ENCODE results near the gene CORO1C. TPM values are rescaled to one million over a fixed set of nuclear protein-coding genes. Genes with fewer than 3 reads are reported as not detected.
"Not testable (repeated sequence)": the region's sequence is repeated elsewhere in the genome, so short reads cannot be mapped to it uniquely, and the experiment has no call there.

CORO1C gene
- total RNA-seq, 3 donors from 2014 or later: 41.3 to 59.7 (median 47.7) TPM

DNA sequence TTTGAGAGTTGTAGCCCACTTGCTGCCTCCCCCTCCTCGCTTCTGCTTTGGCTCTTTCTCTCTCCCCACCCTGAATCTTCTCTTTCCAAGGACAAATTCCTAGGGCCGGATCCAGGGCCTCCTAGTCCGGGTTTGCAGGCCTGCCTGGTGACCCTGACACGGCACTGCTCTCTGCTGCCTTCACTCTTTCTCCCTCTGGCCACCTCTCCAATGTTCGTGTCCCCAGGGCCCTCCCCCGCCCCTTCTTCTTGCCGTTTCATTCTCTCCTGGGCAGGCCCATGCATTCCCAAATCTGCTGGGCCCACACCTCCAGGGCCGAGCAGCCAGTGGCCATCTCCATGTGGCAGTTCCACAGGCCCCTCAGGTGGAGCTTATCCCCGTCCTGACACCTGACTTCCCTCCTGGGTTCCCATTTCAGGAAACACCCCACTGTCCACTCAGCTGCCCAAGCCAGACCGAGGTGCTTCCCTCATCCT is 34.0 kb upstream of the CORO1C start:
- DNase-seq (no peak), ATAC-seq (no peak)
- peaks cover 7% of the 10 kb centered on the region for H3K27me3 Mint-ChIP-seq (ENCODE audit: low read depth)
- no peaks in the 10 kb centered on the region for H3K9me3 Mint-ChIP-seq
- no peak overlapping the region for H3K4me3 Mint-ChIP-seq
- H3K4me1 Mint-ChIP-seq (ENCODE audit: low read depth): peaks cover 2% of the 10 kb centered on the region
- no peaks in the 10 kb centered on the region for H3K36me3 Mint-ChIP-seq (ENCODE audit: insufficient read depth)

DNA sequence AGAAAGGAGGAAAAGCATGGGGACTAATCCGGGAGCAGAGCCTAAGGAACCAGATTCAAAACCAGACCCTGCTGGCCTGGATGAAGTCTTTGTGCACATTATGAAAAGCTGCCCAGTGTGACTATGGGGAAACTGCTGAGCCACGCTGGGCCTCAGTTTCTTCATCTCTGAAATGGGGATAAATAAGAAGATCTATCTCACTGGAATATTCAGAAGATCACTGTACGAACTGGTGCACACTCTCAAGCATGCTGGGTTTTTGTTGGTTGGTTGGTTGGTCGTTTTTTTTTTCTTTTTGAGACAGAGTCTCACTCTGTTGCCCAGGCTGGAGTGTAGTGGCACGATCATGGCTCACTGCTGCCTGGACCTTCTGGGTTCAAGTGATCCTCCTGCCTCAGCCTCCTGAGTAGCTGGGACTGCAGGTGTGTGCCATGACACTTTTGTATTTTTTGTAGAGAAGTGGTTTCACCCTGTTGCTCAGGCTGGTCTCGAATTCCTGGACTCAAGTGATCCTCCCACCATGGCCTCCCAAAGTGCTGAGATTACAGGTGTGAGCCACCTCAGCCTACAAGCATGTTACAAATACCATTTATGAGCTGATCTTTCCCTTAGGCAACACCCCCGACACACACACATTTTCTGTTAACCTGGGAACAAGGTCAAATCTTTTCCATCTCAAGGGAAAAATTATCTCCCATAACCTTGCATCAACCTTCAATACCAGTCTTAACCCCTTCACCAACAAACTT is 33.4 kb upstream of the CORO1C start:
- Mint-ChIP-seq H3K4me3 (no peak overlapping the region), H3K9me3 (no peaks in the 10 kb centered on the region), H3K4me1 (ENCODE audit: low read depth) (peaks cover 2% of the 10 kb centered on the region), H3K36me3 (ENCODE audit: insufficient read depth) (no peaks in the 10 kb centered on the region), H3K27me3 (ENCODE audit: low read depth) (peaks cover 7% of the 10 kb centered on the region)
- no peak for DNase-seq
- no peak for ATAC-seq

DNA sequence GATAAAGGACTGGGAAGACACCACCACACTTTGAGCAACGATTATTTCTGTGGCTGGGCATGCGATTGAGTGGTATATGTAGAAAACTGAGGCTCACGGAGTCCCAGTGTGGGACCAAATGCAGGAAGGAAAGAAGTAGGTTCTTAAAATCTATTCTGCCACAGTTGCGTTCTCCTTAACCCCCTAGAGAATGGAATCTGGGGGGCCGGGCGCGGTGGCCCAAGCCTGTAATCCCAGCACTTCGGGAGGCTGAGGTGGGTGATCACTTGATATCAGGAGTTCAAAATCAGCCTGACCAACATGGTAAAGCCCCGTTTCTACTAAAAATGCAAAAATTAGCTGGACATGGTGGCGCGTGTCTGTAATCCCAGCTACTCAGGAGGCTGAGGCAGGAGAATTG is 29.9 kb upstream of the CORO1C start:
- Mint-ChIP-seq H3K4me1 (ENCODE audit: low read depth) (no peaks in the 10 kb centered on the region), H3K4me3 (no peak overlapping the region), H3K27me3 (ENCODE audit: low read depth) (no peaks in the 10 kb centered on the region), H3K36me3 (ENCODE audit: insufficient read depth) (no peaks in the 10 kb centered on the region), H3K9me3 (no peaks in the 10 kb centered on the region)
- no peak for DNase-seq
- ATAC-seq: no peak

DNA sequence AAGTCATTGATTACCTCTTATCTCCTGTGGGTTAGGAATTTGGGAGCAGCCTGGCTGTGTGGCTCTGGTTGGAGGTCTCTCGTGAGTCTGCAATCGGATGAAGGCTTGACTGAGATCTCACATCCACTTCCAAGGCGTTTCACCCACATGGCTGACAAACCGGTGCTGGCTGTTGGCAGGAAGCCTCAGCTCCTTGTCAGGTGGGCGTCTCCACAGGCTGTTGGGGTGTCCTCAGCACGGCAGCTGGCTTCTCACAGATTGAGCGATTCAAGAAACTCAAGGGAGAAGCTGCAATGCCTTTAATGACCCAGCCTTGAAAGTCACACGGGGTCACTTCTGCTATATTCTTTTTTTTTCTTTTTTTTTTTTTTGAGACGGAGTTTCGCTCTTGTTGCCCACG is 28.6 kb upstream of the CORO1C start:
- no peaks in the 10 kb centered on the region for H3K9me3 Mint-ChIP-seq
- H3K36me3 Mint-ChIP-seq (ENCODE audit: insufficient read depth): no peaks in the 10 kb centered on the region
- H3K27me3 Mint-ChIP-seq (ENCODE audit: low read depth): no peaks in the 10 kb centered on the region
- DNase-seq: no peak
- no peak overlapping the region for H3K4me3 Mint-ChIP-seq
- no peaks in the 10 kb centered on the region for H3K4me1 Mint-ChIP-seq (ENCODE audit: low read depth)
- no peak for ATAC-seq

DNA sequence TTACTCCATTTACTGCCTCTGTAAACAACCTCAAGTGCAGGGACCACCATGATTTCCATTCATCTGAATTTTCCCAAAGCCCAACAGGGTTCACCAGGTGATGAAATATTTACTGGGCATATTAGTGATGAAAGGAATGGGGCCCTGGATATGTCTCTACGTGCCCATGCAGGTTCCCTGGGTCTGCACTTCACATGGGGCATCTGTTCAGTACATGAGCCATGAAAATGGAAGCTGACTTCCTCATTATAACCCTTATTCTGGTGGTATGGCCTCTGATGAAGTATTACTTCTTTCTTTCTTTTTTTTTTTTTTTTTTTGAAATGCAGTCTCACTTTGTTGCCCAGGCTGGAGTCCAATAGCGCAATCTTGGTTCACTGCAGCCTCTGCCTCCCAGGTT is 26.5 kb upstream of the CORO1C start:
- Mint-ChIP-seq H3K4me1 (ENCODE audit: low read depth) (no peaks in the 10 kb centered on the region), H3K27me3 (ENCODE audit: low read depth) (no peaks in the 10 kb centered on the region), H3K4me3 (no peak overlapping the region), H3K36me3 (ENCODE audit: insufficient read depth) (no peaks in the 10 kb centered on the region), H3K9me3 (no peaks in the 10 kb centered on the region)
- no peak for DNase-seq
- ATAC-seq: no peak

DNA sequence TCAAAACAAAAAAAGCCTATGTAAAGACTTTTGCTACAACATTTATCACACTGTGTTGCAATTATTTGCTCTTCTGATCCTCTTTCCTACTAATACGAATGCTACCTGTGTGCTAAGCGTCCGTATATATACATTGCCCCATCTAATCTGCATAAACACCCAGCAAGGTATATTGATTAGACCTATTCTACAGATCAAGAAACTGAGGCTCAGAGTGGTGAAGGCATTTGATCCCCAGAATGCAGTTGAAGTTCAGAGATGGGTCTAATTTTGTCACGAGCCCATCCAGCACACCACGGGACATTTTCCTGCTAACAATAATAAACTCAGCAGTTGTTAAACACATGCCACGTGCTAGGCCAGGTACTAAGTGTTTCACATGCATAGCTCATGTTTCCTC is 25.1 kb upstream of the CORO1C start:
- H3K27me3 Mint-ChIP-seq (ENCODE audit: low read depth): no peaks in the 10 kb centered on the region

DNA sequence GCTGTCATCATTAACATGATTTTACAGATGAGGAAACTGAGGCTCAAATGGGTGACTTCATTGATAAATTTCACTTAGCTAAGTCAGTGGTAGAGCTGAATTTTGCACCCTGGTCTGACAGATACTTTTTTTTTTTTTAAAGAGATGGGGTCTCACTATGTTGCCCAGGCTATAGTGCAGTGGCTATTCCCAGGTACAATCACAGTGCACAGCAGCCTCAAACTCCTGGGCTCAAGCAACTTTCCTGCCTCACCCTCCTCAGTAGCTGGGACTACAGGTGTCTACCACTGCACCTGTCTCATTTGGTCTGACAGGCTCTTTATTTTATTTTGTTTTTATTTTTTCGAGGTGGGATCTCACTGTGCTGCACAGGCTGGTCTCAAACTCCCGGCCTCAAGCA is 24.2 kb upstream of the CORO1C start:
- no peaks in the 10 kb centered on the region for H3K9me3 Mint-ChIP-seq

More for the DNA sequence above, 25.1 kb upstream of the CORO1C start:
- ATAC-seq: no peak
- DNase-seq: no peak
- no peaks in the 10 kb centered on the region for H3K9me3 Mint-ChIP-seq
- no peaks in the 10 kb centered on the region for H3K36me3 Mint-ChIP-seq (ENCODE audit: insufficient read depth)
- H3K4me3 Mint-ChIP-seq: no peak overlapping the region
- no peaks in the 10 kb centered on the region for H3K4me1 Mint-ChIP-seq (ENCODE audit: low read depth)

DNA sequence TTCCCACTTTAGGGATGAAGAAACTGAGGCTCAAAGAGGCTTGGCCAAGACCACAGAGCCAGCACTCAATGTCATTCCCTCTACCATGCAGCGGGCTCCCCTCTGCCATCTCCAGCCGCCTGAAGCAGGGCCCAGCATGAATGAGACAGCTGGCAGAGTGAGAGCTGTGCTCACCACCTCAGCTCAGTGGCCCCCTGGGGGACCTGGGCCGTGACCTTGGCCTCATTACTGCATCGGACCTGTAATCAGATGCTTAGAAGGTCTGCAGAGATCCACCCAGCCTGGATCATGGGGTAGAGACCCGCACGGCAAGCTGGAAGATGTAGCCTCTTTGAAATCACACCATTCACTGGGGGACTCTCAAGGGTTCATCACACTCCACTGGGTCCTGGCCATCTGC is 22.7 kb upstream of the CORO1C start:
- ATAC-seq: no peak
- H3K4me3 Mint-ChIP-seq: no peak overlapping the region

More for the DNA sequence above, 24.2 kb upstream of the CORO1C start:
- H3K4me1 Mint-ChIP-seq (ENCODE audit: low read depth): no peaks in the 10 kb centered on the region
- no peaks in the 10 kb centered on the region for H3K36me3 Mint-ChIP-seq (ENCODE audit: insufficient read depth)
- H3K4me3 Mint-ChIP-seq: no peak overlapping the region
- DNase-seq: no peak
- no peak for ATAC-seq
- no peaks in the 10 kb centered on the region for H3K27me3 Mint-ChIP-seq (ENCODE audit: low read depth)

DNA sequence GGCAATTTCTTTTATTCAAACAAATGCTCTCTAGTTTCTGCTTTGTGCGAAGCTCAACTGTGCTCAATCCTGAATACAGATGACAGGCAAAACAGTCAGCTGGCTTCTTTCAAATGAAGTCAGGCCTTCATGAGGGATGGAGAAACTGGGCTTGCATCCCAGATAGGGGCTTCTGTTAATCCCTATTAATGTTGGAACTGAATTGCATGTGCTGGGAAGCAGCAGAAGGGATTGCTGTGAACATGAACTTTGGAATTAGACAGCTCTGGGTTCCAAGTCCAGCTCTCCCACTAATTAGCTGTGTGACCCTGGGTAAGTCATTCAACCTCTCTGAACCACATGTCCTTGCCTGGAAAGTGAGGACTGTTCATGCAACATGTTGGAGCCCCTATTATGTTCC is 21.1 kb upstream of the CORO1C start:
- H3K9me3 Mint-ChIP-seq: no peaks in the 10 kb centered on the region
- DNase-seq (no peak), ATAC-seq (no peak)
- H3K27me3 Mint-ChIP-seq (ENCODE audit: low read depth): no peaks in the 10 kb centered on the region
- no peaks in the 10 kb centered on the region for H3K36me3 Mint-ChIP-seq (ENCODE audit: insufficient read depth)
- no peaks in the 10 kb centered on the region for H3K4me1 Mint-ChIP-seq (ENCODE audit: low read depth)
- H3K4me3 Mint-ChIP-seq: no peak overlapping the region

More for the DNA sequence above, 22.7 kb upstream of the CORO1C start:
- no peak for DNase-seq
- no peaks in the 10 kb centered on the region for H3K36me3 Mint-ChIP-seq (ENCODE audit: insufficient read depth)
- no peaks in the 10 kb centered on the region for H3K9me3 Mint-ChIP-seq
- no peaks in the 10 kb centered on the region for H3K4me1 Mint-ChIP-seq (ENCODE audit: low read depth)
- H3K27me3 Mint-ChIP-seq (ENCODE audit: low read depth): no peaks in the 10 kb centered on the region

DNA sequence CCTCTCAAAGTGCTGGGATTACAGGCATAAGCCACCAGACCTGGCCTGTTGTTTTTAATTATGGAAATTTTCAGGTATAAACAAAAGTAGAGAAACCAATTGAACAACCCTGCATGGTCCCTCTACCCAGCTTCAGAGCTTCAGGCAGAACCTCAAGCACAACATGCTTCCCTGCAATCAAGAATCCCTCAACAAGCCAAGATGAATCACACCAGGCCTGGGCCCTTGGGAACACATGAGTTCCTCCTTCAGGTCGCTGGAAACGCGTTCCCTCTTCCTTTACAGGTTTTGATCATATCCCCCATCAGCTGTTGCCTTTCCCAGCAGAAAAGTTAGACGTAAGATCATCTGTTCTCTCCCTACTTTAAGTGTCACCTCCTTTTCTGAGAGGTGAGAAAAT is 20.5 kb upstream of the CORO1C start:
- Mint-ChIP-seq H3K4me1 (ENCODE audit: low read depth) (no peaks in the 10 kb centered on the region), H3K9me3 (no peaks in the 10 kb centered on the region), H3K36me3 (ENCODE audit: insufficient read depth) (no peaks in the 10 kb centered on the region), H3K4me3 (no peak overlapping the region), H3K27me3 (ENCODE audit: low read depth) (no peaks in the 10 kb centered on the region)
- ATAC-seq: no peak
- no peak for DNase-seq

DNA sequence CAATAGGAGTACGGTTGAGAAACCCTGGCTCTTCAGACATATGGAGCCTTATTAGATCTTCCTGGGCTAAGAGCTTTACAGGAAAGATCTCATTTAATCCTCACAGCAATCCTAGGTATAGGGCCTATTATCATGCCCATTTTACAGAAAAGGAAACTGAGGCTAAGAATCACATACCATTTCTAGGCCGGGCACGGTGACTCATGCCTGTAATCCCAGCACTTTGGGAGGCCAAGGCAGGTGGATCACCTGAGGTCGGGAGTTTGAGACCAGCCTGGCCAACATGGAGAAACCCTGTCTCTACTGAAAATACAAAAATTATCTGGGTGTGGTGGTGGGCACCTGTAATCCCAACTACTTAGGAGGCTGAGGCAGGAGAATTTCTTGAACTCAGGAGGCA is 19.7 kb upstream of the CORO1C start:
- not testable (repeated sequence) for H3K4me1 Mint-ChIP-seq (ENCODE audit: low read depth); H3K9me3 Mint-ChIP-seq; H3K27me3 Mint-ChIP-seq (ENCODE audit: low read depth); H3K36me3 Mint-ChIP-seq (ENCODE audit: insufficient read depth); ATAC-seq; DNase-seq; H3K4me3 Mint-ChIP-seq

DNA sequence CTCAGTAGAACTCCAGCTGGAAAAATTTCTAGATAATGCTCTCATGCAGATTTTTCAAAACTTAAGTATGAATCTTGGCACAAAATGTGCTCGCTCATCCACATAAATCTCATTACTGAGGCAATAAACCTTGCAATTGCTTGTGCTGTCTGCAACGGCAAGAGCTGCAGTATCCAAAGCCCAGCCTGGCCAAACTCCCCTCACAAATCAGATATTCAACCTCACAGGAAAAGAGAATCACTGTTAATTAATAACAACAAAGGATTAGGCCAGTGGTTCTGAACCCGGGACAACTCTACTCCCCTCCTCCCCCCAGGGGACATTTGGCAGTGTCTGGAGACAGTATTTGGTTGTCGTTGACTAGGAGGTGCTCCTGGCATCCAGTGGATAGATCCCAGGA is 19.2 kb upstream of the CORO1C start:
- H3K27me3 Mint-ChIP-seq (ENCODE audit: low read depth): no peaks in the 10 kb centered on the region
- DNase-seq (no peak), ATAC-seq (no peak)
- no peaks in the 10 kb centered on the region for H3K4me1 Mint-ChIP-seq (ENCODE audit: low read depth)
- no peaks in the 10 kb centered on the region for H3K9me3 Mint-ChIP-seq
- H3K36me3 Mint-ChIP-seq (ENCODE audit: insufficient read depth): no peaks in the 10 kb centered on the region
- H3K4me3 Mint-ChIP-seq: no peak overlapping the region

DNA sequence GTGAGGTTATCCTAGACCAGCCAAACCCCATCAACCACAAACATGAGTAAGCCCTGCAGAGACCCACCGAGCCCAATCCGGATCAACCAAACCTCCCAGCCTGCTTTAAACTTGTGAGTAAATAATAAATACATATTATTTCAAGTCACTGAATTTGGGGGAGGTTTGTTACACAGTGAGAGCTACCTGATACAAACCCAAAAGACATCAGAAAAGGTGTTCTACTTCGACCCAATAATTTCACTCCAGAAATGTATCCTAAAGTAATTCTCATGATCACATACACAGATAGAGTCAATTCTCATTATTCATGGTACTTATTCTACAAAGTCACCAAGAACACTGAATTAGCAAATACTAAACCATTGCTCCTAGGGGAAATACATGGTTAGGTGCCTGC is 16.2 kb upstream of the CORO1C start:
- Mint-ChIP-seq H3K27me3 (ENCODE audit: low read depth) (peaks cover under 1% of the 10 kb centered on the region), H3K36me3 (ENCODE audit: insufficient read depth) (no peaks in the 10 kb centered on the region), H3K4me1 (ENCODE audit: low read depth) (no peaks in the 10 kb centered on the region)

DNA sequence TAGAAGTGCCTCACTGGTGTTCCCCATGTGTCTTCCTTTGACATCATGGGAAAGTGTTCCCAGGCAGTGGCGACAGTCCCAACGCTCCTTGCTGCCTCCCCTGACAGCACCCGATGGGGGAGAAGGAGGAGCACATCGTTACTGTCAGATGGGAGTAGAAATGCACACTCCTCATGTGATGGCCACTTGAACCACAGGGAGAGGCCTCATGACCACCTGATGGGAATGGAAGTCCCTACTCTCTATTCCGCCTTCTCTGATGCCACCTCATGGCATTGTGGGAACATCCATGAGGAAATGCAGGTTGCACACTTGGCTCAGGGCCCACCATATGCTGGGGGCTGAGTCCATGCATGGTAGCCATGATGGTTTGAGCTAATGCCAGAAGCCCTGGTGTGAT is 14.3 kb upstream of the CORO1C start:
- DNase-seq: no peak
- H3K4me3 Mint-ChIP-seq: no peak overlapping the region
- ATAC-seq: no peak
- H3K36me3 Mint-ChIP-seq (ENCODE audit: insufficient read depth): no peaks in the 10 kb centered on the region
- H3K4me1 Mint-ChIP-seq (ENCODE audit: low read depth): no peaks in the 10 kb centered on the region
- H3K27me3 Mint-ChIP-seq (ENCODE audit: low read depth): peaks cover 3% of the 10 kb centered on the region
- no peaks in the 10 kb centered on the region for H3K9me3 Mint-ChIP-seq

More for the DNA sequence above, 16.2 kb upstream of the CORO1C start:
- ATAC-seq (no peak), DNase-seq (no peak)
- Mint-ChIP-seq H3K4me3 (no peak overlapping the region), H3K9me3 (no peaks in the 10 kb centered on the region)

DNA sequence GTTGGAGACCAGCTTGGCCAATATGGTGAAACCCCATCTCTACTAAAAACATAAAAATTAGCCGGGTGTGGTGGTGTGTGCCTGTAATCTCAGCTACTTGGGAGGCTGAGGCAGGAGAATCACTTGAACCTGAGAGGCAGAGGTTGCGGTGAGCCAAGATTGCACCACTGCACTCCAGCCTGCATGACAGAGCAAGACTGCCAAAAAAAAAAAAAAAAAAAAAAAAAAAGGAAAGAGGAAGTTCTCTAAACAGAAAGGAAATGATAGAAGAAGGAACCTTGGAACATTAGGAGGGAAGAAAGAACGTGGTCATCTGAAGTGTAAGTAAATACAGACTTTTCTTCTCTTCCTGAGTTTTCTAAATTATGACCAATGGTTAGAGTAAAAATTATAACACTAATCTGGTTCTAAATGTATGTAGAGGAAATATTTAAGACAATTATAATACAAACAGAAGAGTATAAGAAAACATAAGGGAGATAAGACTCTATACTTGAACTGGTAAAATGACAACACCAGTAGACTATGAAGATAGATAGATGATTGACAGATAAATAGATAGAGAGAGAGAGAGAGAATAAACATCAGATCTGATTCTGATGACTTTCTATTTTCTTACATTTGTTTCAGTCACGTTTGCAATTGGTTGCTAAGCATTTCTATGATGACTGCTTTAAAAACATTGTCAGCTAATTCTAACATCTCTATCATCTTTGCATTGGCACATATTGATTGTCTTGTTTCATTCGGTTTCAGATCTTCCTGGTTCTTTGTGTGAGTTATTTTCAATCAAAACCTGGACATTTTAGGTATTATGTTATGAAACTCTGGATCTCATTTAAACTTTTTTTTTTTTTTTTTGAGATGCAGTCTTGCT is 12.9 kb upstream of the CORO1C start:
- Mint-ChIP-seq H3K9me3 (no peaks in the 10 kb centered on the region), H3K4me3 (no peak overlapping the region), H3K27me3 (ENCODE audit: low read depth) (peaks cover 3% of the 10 kb centered on the region), H3K36me3 (ENCODE audit: insufficient read depth) (no peaks in the 10 kb centered on the region), H3K4me1 (ENCODE audit: low read depth) (no peaks in the 10 kb centered on the region)
- ATAC-seq (no peak), DNase-seq (no peak)

All from activated T-cell treated with anti-CD3 and anti-CD28 coated beads, Interleukin-2, amount 50 U/mL, for 4 hours (primary cell).